ENCODE data around the gene DOCK1. TPM values are rescaled to one million over a fixed set of nuclear protein-coding genes. Genes with fewer than 3 reads are reported as not detected.

Gene DOCK1
- total and polyA plus RNA-seq, 2 donors (not counting 1 experiment from before 2014, with no cell fraction given): 20.5 to 91.0 TPM

DNA sequence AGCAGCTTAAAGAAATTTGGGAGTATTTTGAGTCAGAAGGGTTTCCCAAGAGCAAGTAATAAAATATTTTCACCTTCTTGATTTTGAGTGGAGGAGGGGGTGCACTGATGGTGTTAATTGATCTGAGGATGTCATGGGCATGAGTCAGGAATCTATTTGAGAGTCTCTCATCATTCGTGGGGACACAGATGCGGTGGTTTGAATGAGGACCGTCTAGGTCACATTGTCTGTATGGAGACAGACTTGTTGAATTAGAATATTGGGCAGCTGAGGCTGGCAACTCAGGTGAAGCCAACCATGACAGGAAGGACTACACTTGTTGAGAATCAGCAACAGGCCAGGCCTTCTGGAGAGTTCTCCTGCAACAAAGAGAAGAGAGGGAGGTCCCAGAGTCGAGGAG, 164.2 kb downstream of the DOCK1 start:
- no peaks in the 10 kb centered on the region for H4K20me1 ChIP-seq (ENCODE audit: control insufficient read depth, extremely low read depth, insufficient read depth, low read length)
- no peak for DNase-seq (ENCODE audit: low read depth in 2 of 2)

GRCh38 chr10:127071126-127071525, 165.9 kb downstream of the DOCK1 start:
- Histone ChIP-seq H3K79me2 (ENCODE audit: control insufficient read depth, insufficient read depth, low read length) (no peaks in the 10 kb centered on the region), H3K27ac (ENCODE audit: insufficient read depth, low read length) (no peak overlapping the region), H3K4me1 (ENCODE audit: control insufficient read depth, extremely low read depth, insufficient read depth, low read length) (no peaks in the 10 kb centered on the region), H3K4me2 (ENCODE audit: extremely low read depth, insufficient read depth, low read length) (no peak overlapping the region), H3K4me3 (replicated peaks in 1 of 4; ENCODE audit: control extremely low read depth in 1 of 4, insufficient read depth in 1 of 4, low read depth in 3 of 4, low read length in 4 of 4) (no peak overlapping the region), H3K36me3 (ENCODE audit: control insufficient read depth, insufficient read depth, low read length) (peaks cover 3% of the 10 kb centered on the region), H3K9me3 (ENCODE audit: control insufficient read depth, insufficient read depth, low read depth, low read length) (no peaks in the 10 kb centered on the region), H3K27me3 (ENCODE audit: control insufficient read depth, insufficient read depth, low read length) (no peaks in the 10 kb centered on the region), H2AFZ (ENCODE audit: low read length) (no peak overlapping the region), H3K9ac (ENCODE audit: insufficient read depth, low read length) (no peak overlapping the region), H4K20me1 (ENCODE audit: control insufficient read depth, extremely low read depth, insufficient read depth, low read length) (no peaks in the 10 kb centered on the region)
- no peak for TF ChIP-seq CTCF (conservative IDR thresholded peaks at IDR 0.05 in 1 of 2, IDR thresholded peaks at IDR 0.05 in 1 of 2; ENCODE audit: low read depth in 1 of 2, low read length in 2 of 2)
- no peak for TF ChIP-seq EZH2 (IDR thresholded peaks at IDR 0.05; ENCODE audit: low read length, missing control alignments)
- DNase-seq (ENCODE audit: low read depth in 2 of 2): no peak

More for the DNA sequence above, 164.2 kb downstream of the DOCK1 start:
- no peak overlapping the region for H3K9ac ChIP-seq (ENCODE audit: insufficient read depth, low read length)
- H3K36me3 ChIP-seq (ENCODE audit: control insufficient read depth, insufficient read depth, low read length): peaks cover 3% of the 10 kb centered on the region
- TF ChIP-seq EZH2 (IDR thresholded peaks at IDR 0.05; ENCODE audit: low read length, missing control alignments): no peak
- TF ChIP-seq CTCF (conservative IDR thresholded peaks at IDR 0.05 in 1 of 2, IDR thresholded peaks at IDR 0.05 in 1 of 2; ENCODE audit: low read depth in 1 of 2, low read length in 2 of 2): no peak
- no peaks in the 10 kb centered on the region for H3K4me1 ChIP-seq (ENCODE audit: control insufficient read depth, extremely low read depth, insufficient read depth, low read length)
- no peaks in the 10 kb centered on the region for H3K79me2 ChIP-seq (ENCODE audit: control insufficient read depth, insufficient read depth, low read length)
- H3K27me3 ChIP-seq (ENCODE audit: control insufficient read depth, insufficient read depth, low read length): no peaks in the 10 kb centered on the region
- H3K4me3 ChIP-seq (replicated peaks in 1 of 4; ENCODE audit: control extremely low read depth in 1 of 4, insufficient read depth in 1 of 4, low read depth in 3 of 4, low read length in 4 of 4): no peak overlapping the region
- H3K27ac ChIP-seq (ENCODE audit: insufficient read depth, low read length): no peak overlapping the region
- no peak overlapping the region for H2AFZ ChIP-seq (ENCODE audit: low read length)
- no peaks in the 10 kb centered on the region for H3K9me3 ChIP-seq (ENCODE audit: control insufficient read depth, insufficient read depth, low read depth, low read length)
- H3K4me2 ChIP-seq (ENCODE audit: extremely low read depth, insufficient read depth, low read length): no peak overlapping the region

- Histone ChIP-seq H3K4me2 (ENCODE audit: extremely low read depth, insufficient read depth, low read length) (no peak overlapping the region), H4K20me1 (ENCODE audit: control insufficient read depth, extremely low read depth, insufficient read depth, low read length) (no peaks in the 10 kb centered on the region), H3K4me1 (ENCODE audit: control insufficient read depth, extremely low read depth, insufficient read depth, low read length) (no peaks in the 10 kb centered on the region), H3K9me3 (ENCODE audit: control insufficient read depth, insufficient read depth, low read depth, low read length) (no peaks in the 10 kb centered on the region), H3K4me3 (replicated peaks in 1 of 4; ENCODE audit: control extremely low read depth in 1 of 4, insufficient read depth in 1 of 4, low read depth in 3 of 4, low read length in 4 of 4) (no peak overlapping the region), H3K36me3 (ENCODE audit: control insufficient read depth, insufficient read depth, low read length) (no peaks in the 10 kb centered on the region), H3K9ac (ENCODE audit: insufficient read depth, low read length) (no peak overlapping the region), H3K27me3 (ENCODE audit: control insufficient read depth, insufficient read depth, low read length) (no peaks in the 10 kb centered on the region), H3K27ac (ENCODE audit: insufficient read depth, low read length) (no peak overlapping the region), H2AFZ (ENCODE audit: low read length) (no peak overlapping the region), H3K79me2 (ENCODE audit: control insufficient read depth, insufficient read depth, low read length) (no peaks in the 10 kb centered on the region)
- DNase-seq (ENCODE audit: low read depth in 2 of 2): no peak
- TF ChIP-seq EZH2 (IDR thresholded peaks at IDR 0.05; ENCODE audit: low read length, missing control alignments): no peak
- TF ChIP-seq CTCF (conservative IDR thresholded peaks at IDR 0.05 in 1 of 2, IDR thresholded peaks at IDR 0.05 in 1 of 2; ENCODE audit: low read depth in 1 of 2, low read length in 2 of 2): no peak
These were observed 168.4 kb downstream of the DOCK1 start for GRCh38 chr10:127073666-127074065.

Measured in fibroblast of lung (primary cell).